ENCODE data around the gene ZBED6. TPM values are rescaled to one million over a fixed set of nuclear protein-coding genes. Genes with fewer than 3 reads are reported as not detected.

ZBED6 gene
- polyA plus RNA-seq, 1 experiment: 22.7 TPM

GRCh38 chr1:203794764-203795440 is 521 bp upstream of the ZBED6 start:
- no peak for DNase-seq (ENCODE audit: low read depth, low spot score)
- POLR2A ChIA-PET: interaction anchor here (0.6 kb wide), 1 partner anchor 25 kb away, joined by 6 read pairs; no protein-coding TSS in a partner anchor
- CTCF ChIA-PET: no interaction called here
- Histone ChIP-seq H3K27ac (ENCODE audit: low read depth, low read length) (no peak overlapping the region), H3K4me3 (ENCODE audit: low read depth, low read length) (peak overlapping the region; percentile 32), H3K9me3 (ENCODE audit: control insufficient read depth, insufficient read depth, low read length) (no peaks in the 10 kb centered on the region), H3K27me3 (ENCODE audit: control insufficient read depth, insufficient read depth, low read length) (no peaks in the 10 kb centered on the region)
- no peak for TF ChIP-seq CTCF (IDR thresholded peaks at IDR 0.05; ENCODE audit: low read depth, low read length)

GRCh38 chr1:203796236-203796605 is 798 bp downstream of the ZBED6 start:
- TF ChIP-seq CTCF (IDR thresholded peaks at IDR 0.05; ENCODE audit: low read depth, low read length): no peak
- ChIA-PET CTCF (no interaction called here), POLR2A (interaction anchor here (0.6 kb wide), 1 partner anchor 52 kb away, joined by 3 read pairs; no protein-coding TSS in a partner anchor)
- no peak for DNase-seq (ENCODE audit: low read depth, low spot score)
- peak overlapping the region; percentile 96 for H3K27ac ChIP-seq (ENCODE audit: low read depth, low read length)
- no peaks in the 10 kb centered on the region for H3K27me3 ChIP-seq (ENCODE audit: control insufficient read depth, insufficient read depth, low read length)
- no peaks in the 10 kb centered on the region for H3K9me3 ChIP-seq (ENCODE audit: control insufficient read depth, insufficient read depth, low read length)
- peak overlapping the region; percentile 71 for H3K4me3 ChIP-seq (ENCODE audit: low read depth, low read length)

DNA sequence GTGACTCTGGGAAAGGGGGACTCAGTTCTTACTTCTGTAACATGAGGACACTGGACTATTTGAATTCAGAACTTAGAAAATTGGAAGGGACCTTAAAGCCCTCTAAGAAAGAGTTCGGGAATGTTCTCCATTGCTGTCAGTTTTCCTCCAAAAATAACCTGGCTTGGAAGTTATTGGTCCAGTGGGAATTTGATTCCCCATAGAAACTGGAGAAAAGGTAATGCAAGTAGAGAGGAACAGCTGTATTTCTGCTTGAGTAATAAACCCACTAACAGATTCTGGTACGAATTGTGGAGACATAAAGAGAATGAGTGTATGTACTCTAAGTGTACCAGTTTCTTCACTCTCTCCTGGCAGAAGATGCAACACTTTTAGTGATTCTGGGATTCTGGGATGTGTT is 1.8 kb downstream of the ZBED6 start:
- no peak overlapping the region for H3K27ac ChIP-seq (ENCODE audit: low read depth, low read length)
- no peak for DNase-seq (ENCODE audit: low read depth, low spot score)
- POLR2A ChIA-PET: no interaction called here
- H3K4me3 ChIP-seq (ENCODE audit: low read depth, low read length): peak overlapping the region; percentile 71
- no peak for TF ChIP-seq CTCF (IDR thresholded peaks at IDR 0.05; ENCODE audit: low read depth, low read length)
- no peaks in the 10 kb centered on the region for H3K9me3 ChIP-seq (ENCODE audit: control insufficient read depth, insufficient read depth, low read length)
- CTCF ChIA-PET: no interaction called here
- no peaks in the 10 kb centered on the region for H3K27me3 ChIP-seq (ENCODE audit: control insufficient read depth, insufficient read depth, low read length)

DNA sequence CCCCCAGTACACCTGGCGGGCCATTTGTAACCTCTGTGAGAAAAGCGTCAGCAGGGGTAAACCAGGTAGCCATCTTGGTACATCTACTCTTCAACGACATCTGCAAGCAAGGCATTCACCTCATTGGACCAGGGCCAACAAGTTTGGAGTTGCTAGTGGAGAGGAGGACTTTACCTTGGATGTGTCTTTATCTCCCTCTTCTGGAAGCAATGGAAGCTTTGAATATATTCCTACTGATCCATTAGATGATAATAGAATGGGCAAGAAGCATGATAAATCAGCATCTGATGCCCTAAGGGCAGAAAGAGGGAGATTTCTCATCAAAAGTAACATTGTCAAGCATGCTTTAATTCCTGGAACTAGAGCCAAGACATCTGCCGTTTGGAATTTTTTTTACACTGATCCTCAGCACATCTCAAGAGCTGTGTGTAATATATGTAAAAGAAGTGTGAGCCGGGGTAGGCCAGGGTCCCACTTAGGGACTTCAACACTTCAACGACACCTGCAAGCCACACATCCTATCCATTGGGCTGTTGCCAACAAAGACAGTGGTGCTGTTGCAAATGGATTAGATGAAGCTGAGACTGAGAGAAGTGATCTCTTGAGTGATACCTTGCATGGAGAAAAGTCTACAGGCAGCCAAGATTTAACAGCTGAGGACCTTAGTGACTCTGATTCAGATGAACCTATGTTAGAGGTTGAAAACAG is 2.7 kb downstream of the ZBED6 start:
- ChIA-PET CTCF (no interaction called here), POLR2A (interaction anchor here (0.8 kb wide), 1 partner anchor 49 kb away, joined by 3 read pairs; no protein-coding TSS in a partner anchor)
- Histone ChIP-seq H3K27ac (ENCODE audit: low read depth, low read length) (no peak overlapping the region), H3K27me3 (ENCODE audit: control insufficient read depth, insufficient read depth, low read length) (no peaks in the 10 kb centered on the region), H3K9me3 (ENCODE audit: control insufficient read depth, insufficient read depth, low read length) (no peaks in the 10 kb centered on the region), H3K4me3 (ENCODE audit: low read depth, low read length) (no peak overlapping the region)
- TF ChIP-seq CTCF (IDR thresholded peaks at IDR 0.05; ENCODE audit: low read depth, low read length): peak; percentile 20; the same call in 1 of the 2 replicates
- DNase-seq (ENCODE audit: low read depth, low spot score): no peak

GRCh38 chr1:203799157-203799556 is 3.7 kb downstream of the ZBED6 start:
- POLR2A ChIA-PET: no interaction called here
- no peak for TF ChIP-seq CTCF (IDR thresholded peaks at IDR 0.05; ENCODE audit: low read depth, low read length)
- CTCF ChIA-PET: no interaction called here
- DNase-seq (ENCODE audit: low read depth, low spot score): no peak
- no peak overlapping the region for H3K27ac ChIP-seq (ENCODE audit: low read depth, low read length)
- H3K9me3 ChIP-seq (ENCODE audit: control insufficient read depth, insufficient read depth, low read length): no peaks in the 10 kb centered on the region
- no peaks in the 10 kb centered on the region for H3K27me3 ChIP-seq (ENCODE audit: control insufficient read depth, insufficient read depth, low read length)
- H3K4me3 ChIP-seq (ENCODE audit: low read depth, low read length): no peak overlapping the region
